VCaP (cell line): ENCODE data around the gene ITM2C.

Experiments
- H3K27ac ChIP-seq: fragments of 450-650 bp; 2 replicates; pipeline ENCODE4 v1.5.1; 2017
- CTCF ChIP-seq: fragments of 450-650 bp; conservative IDR thresholded peaks from 2 replicates; pipeline ENCODE4 v1.5.1; 2017; ENCODE audit warnings: mild to moderate bottlenecking, moderate library complexity

The ITM2C gene

GRCh38 chr2:230874876-230875275 lies 10.1 kb downstream of the ITM2C start:
- no peak overlapping the region for H3K27ac ChIP-seq
- TF ChIP-seq CTCF, result no peak

GRCh38 chr2:230875347-230876315 lies 10.9 kb downstream of the ITM2C start:
- TF ChIP-seq CTCF, result no peak

GRCh38 chr2:230877116-230877758 lies 12.5 kb downstream of the ITM2C start:
- H3K27ac ChIP-seq, result no peak overlapping the region
- TF ChIP-seq CTCF, result no peak

More at GRCh38 chr2:230875347-230876315, 10.9 kb downstream of the ITM2C start:
- no peak overlapping the region for H3K27ac ChIP-seq

- H3K27ac ChIP-seq, result no peak overlapping the region
Measured at GRCh38 chr2:230877759-230878598, 13.2 kb downstream of the ITM2C start.

GRCh38 chr2:230878599-230879188 lies 14.0 kb downstream of the ITM2C start:
- TF ChIP-seq CTCF, result no peak
- H3K27ac ChIP-seq, result no peak overlapping the region

More at GRCh38 chr2:230877759-230878598, 13.2 kb downstream of the ITM2C start:
- TF ChIP-seq CTCF, result no peak

GRCh38 chr2:230879271-230879882 lies 14.6 kb downstream of the ITM2C start:
- no peak for TF ChIP-seq CTCF
- no peak overlapping the region for H3K27ac ChIP-seq
